22Rv1 (cell line): ENCODE results near the gene PPFIA1.

ENCODE experiments used
- CTCF ChIP-seq: fragments of 450-650 bp; IDR thresholded peaks from 2 replicates; pipeline ENCODE4 v1.5.1; 2017; ENCODE audit warnings: mild to moderate bottlenecking
- ZFX ChIP-seq: fragments of 450-650 bp; IDR thresholded peaks from 2 replicates; pipeline ENCODE4 v1.6.1; 2017; ENCODE audit warnings: antibody characterized with exemption, borderline replicate concordance

GRCh38 chr11:70246196-70246595 is 24.3 kb upstream of the PPFIA1 start:
- TF ChIP-seq CTCF (no peak), ZFX (no peak)
